ENCODE results near the gene GCNT2.

GCNT2 gene

DNA sequence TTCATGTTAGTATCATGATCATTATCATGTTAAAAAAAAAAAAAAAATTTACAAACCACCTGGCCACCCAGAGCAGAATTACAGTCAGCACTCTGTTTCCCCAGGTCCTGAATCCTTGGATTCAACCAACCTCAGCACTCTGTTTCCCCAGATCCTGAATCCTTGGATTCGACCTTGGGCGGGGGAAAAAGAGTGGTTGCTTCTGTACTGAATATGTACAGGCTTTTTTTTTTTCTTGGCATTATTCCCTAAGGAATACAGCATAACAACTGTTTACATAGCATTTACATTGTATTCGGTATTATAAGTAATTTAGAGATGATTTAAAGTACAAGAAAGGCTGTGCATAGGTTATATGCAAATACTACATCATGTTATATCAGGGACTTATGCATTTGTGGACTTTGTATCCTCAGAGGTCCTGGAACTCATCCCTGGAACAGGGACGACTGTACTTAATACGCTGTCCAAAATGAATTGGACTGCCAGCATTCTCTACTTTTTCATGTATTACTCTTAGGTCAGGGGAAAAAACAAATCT, 31.2 kb downstream of the GCNT2 start:
- Mint-ChIP-seq H3K4me3 (no peak overlapping the region), H3K9me3 (no peaks in the 10 kb centered on the region), H3K27ac (no peak overlapping the region), H3K27me3 (peaks cover 4% of the 10 kb centered on the region), H3K4me1 (ENCODE audit: low read depth) (no peaks in the 10 kb centered on the region), H3K36me3 (ENCODE audit: low read depth) (peaks cover 4% of the 10 kb centered on the region)

DNA sequence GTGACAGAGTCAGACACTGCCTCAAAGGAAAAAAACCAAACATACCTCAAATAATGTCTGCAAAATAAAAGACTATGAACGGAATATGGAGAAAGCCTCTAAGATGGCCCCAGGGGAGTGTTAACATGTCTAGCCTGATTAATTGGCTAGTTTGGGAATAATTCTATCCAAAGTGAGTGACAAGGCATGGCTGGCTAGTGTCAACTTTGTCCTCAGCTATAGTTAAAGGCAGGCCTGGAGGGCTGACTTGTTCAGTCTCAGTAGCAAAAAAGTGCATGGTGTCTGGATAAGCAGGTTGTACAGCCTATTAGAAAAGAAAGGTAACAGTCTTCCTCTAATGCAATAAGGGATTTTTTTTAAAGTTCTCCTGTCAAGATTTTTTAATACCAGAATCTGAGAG, 32.7 kb downstream of the GCNT2 start:
- Mint-ChIP-seq H3K9me3 (no peaks in the 10 kb centered on the region), H3K4me1 (ENCODE audit: low read depth) (no peaks in the 10 kb centered on the region), H3K4me3 (no peak overlapping the region), H3K27ac (no peak overlapping the region), H3K27me3 (peaks cover 4% of the 10 kb centered on the region), H3K36me3 (ENCODE audit: low read depth) (peaks cover 4% of the 10 kb centered on the region)

DNA sequence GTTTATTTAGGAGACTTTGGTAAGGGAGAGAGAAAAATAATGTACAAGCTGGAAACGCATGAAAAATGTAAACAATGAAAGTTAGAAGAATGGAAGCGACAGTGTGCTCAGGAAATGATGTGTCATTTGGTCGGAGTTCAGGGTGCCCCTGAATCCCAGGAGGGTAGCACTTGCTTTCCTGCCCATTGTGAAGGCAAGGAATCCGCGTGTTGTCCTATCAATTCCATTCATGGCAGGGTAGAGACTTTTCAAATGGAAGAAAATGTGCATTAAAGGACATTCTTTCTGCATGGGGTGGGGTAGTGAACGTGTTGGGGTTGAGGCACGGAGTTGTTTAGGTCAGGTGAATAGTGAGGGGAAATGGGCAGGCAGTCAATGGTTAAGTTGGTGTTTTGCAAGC, 33.7 kb downstream of the GCNT2 start:
- Mint-ChIP-seq H3K4me1 (ENCODE audit: low read depth) (no peaks in the 10 kb centered on the region), H3K27me3 (peaks cover 4% of the 10 kb centered on the region), H3K36me3 (ENCODE audit: low read depth) (no peaks in the 10 kb centered on the region), H3K4me3 (no peak overlapping the region), H3K27ac (no peak overlapping the region), H3K9me3 (no peaks in the 10 kb centered on the region)

DNA sequence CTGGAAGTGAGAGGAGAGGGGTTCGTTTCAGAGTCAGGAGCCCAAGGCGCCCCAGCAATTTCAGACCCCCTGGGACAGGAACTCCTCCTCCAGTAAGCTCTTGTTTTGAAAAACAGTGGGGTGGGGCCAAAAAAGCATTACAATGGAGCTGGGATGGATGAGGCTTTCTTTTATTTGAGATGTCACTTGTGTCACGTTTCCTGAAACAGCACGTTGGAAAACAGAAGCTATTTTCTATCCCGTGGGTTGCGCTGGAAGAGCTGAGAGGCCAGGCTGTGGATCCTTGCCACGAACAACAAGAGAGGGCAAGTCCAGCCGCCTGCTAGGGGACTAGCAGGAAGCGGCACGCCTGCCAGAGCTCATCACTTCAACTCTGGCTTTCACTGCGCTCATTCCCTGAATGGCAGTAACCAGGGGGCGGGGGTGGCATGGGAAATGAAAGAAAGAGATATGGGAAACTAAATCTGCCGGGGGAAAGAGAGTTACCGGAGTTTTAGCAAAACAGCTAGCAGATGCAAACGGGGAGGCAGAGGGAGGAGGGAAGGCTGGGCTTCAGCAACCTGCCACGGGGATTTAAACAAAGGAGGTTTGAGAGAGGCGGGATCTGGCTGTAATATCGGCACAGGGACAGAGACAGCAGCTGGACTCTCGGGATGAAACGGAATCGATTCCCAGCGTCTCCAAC, 34.6 kb downstream of the GCNT2 start:
- no peaks in the 10 kb centered on the region for H3K36me3 Mint-ChIP-seq (ENCODE audit: low read depth)
- no peaks in the 10 kb centered on the region for H3K4me1 Mint-ChIP-seq (ENCODE audit: low read depth)
- H3K27ac Mint-ChIP-seq = no peak overlapping the region
- H3K9me3 Mint-ChIP-seq = no peaks in the 10 kb centered on the region
- H3K4me3 Mint-ChIP-seq = no peak overlapping the region
- H3K27me3 Mint-ChIP-seq = peaks cover 4% of the 10 kb centered on the region

DNA sequence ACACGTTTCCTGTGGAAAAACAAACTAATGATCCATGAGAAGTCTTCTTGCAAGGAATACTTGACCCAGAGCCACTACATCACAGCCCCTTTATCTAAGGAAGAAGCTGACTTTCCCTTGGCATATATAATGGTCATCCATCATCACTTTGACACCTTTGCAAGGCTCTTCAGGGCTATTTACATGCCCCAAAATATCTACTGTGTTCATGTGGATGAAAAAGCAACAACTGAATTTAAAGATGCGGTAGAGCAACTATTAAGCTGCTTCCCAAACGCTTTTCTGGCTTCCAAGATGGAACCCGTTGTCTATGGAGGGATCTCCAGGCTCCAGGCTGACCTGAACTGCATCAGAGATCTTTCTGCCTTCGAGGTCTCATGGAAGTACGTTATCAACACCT, 35.4 kb downstream of the GCNT2 start:
- no peaks in the 10 kb centered on the region for H3K4me1 Mint-ChIP-seq (ENCODE audit: low read depth)
- no peak overlapping the region for H3K27ac Mint-ChIP-seq
- no peak overlapping the region for H3K4me3 Mint-ChIP-seq
- no peaks in the 10 kb centered on the region for H3K36me3 Mint-ChIP-seq (ENCODE audit: low read depth)
- no peaks in the 10 kb centered on the region for H3K9me3 Mint-ChIP-seq
- peaks cover 4% of the 10 kb centered on the region for H3K27me3 Mint-ChIP-seq

DNA sequence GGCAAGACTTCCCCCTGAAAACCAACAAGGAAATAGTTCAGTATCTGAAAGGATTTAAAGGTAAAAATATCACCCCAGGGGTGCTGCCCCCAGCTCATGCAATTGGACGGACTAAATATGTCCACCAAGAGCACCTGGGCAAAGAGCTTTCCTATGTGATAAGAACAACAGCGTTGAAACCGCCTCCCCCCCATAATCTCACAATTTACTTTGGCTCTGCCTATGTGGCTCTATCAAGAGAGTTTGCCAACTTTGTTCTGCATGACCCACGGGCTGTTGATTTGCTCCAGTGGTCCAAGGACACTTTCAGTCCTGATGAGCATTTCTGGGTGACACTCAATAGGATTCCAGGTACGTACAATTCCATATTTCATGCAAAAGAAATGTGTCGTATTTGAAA, 35.8 kb downstream of the GCNT2 start:
- H3K27ac Mint-ChIP-seq = no peak overlapping the region
- no peak overlapping the region for H3K4me3 Mint-ChIP-seq
- H3K27me3 Mint-ChIP-seq = peaks cover 4% of the 10 kb centered on the region
- H3K36me3 Mint-ChIP-seq (ENCODE audit: low read depth) = no peaks in the 10 kb centered on the region
- no peaks in the 10 kb centered on the region for H3K9me3 Mint-ChIP-seq
- no peaks in the 10 kb centered on the region for H3K4me1 Mint-ChIP-seq (ENCODE audit: low read depth)

DNA sequence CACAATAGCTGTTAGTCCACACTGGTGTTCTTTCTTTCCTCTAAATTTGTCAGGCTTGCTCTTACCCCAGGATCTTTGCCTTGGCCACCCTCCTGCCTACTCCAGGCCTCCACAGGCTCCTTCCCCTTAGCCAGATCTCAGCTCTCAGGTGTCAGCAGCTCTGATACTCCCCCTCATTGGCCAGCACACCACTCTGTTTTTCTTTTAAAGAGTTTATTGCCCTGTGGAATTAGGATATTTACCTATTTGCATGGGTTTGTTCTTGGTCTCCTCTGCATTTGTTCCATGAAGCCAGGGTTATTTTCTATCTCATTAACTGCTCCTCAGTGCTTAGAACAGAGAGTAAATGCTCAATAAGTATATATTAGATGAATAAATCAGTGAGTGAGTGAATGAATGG, 36.8 kb downstream of the GCNT2 start:
- H3K36me3 Mint-ChIP-seq (ENCODE audit: low read depth) = no peaks in the 10 kb centered on the region
- no peak overlapping the region for H3K27ac Mint-ChIP-seq
- H3K9me3 Mint-ChIP-seq = no peaks in the 10 kb centered on the region
- H3K27me3 Mint-ChIP-seq = peaks cover 4% of the 10 kb centered on the region
- no peaks in the 10 kb centered on the region for H3K4me1 Mint-ChIP-seq (ENCODE audit: low read depth)
- no peak overlapping the region for H3K4me3 Mint-ChIP-seq

DNA sequence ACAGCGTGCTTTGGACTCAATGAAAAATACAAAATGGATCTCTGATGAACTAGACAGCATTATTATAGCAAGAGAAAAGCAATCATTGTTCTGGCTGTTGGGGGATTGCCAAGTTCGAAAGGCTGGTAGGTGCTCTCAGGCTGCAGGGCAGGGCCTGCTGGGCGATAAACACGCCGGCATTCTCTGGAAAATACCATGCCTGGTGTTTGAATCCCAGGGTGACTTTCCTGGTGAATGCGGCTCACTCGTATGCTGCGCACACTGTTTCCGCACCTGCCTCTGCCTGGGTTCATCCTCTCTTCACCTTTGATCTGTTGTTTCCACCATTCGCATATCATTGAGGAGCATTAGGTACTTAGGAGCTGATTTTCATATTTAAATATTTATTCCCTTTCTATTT, 37.4 kb downstream of the GCNT2 start:
- no peaks in the 10 kb centered on the region for H3K36me3 Mint-ChIP-seq (ENCODE audit: low read depth)
- no peaks in the 10 kb centered on the region for H3K9me3 Mint-ChIP-seq
- H3K4me1 Mint-ChIP-seq (ENCODE audit: low read depth) = no peaks in the 10 kb centered on the region
- peaks cover 4% of the 10 kb centered on the region for H3K27me3 Mint-ChIP-seq
- no peak overlapping the region for H3K4me3 Mint-ChIP-seq
- no peak overlapping the region for H3K27ac Mint-ChIP-seq

DNA sequence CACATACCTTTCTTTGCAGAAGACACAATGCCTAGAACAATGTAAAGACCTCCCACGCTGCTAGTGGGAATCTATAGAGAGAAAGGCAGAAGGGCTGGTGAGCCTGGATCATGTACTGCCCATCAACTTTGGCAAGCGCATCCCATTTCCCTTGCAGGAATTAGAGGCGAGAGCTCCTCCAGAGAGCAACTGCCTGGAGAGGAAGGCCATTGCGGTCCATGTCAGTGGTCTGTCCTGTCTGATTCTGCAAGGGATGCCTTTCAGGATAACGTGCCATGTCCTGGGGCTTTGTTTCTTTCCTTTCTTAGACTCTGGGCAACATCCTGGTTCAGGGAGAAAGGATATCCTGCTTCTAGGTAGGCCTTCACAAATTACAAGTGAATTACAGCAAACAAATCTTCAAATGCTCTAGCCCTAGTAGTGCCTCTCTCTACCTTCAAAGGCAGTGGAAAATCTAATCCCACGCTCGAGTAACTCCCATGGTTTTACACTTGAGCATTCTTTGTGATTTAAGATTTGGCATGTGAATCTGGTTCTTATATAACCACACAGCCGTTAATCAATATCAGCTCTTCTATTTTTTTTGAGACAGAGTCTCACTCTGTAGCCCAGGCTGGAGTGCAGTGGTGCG, 38.5 kb downstream of the GCNT2 start:
- H3K27ac Mint-ChIP-seq = no peak overlapping the region
- no peak overlapping the region for H3K4me3 Mint-ChIP-seq
- no peaks in the 10 kb centered on the region for H3K9me3 Mint-ChIP-seq
- no peaks in the 10 kb centered on the region for H3K36me3 Mint-ChIP-seq (ENCODE audit: low read depth)
- peaks cover 2% of the 10 kb centered on the region for H3K27me3 Mint-ChIP-seq
- no peaks in the 10 kb centered on the region for H3K4me1 Mint-ChIP-seq (ENCODE audit: low read depth)

DNA sequence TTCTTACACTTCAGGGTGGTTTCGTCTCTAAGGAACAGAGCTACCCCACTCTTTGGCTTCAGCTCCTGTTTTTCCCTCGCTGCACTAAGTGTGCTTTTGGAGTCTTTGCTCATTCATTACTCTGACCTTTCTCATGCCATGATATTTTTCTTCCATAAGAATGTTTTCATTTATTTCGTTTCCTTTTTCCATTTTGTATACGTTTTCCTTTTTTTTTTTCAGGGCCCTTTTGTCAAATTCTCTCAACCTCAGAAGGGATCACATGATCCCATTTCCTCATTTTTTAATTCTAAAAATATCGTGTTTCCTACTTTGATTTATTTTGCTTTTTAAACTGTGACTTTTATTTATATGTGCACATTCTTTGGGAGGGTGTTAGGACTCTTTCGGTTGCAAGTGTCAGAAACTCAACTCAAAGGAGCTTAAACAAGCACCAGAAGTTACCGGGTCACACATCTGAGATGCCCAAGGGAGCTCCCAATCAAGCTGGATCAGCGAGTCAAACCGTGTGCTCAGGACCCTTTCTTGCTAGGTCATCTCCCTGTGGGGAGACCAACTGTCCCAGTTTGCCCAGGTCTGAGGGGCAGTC, 40.6 kb downstream of the GCNT2 start:
- Mint-ChIP-seq H3K4me3 (no peak overlapping the region), H3K4me1 (ENCODE audit: low read depth) (no peaks in the 10 kb centered on the region), H3K9me3 (no peaks in the 10 kb centered on the region), H3K27ac (no peak overlapping the region), H3K27me3 (no peaks in the 10 kb centered on the region), H3K36me3 (ENCODE audit: low read depth) (no peaks in the 10 kb centered on the region)

DNA sequence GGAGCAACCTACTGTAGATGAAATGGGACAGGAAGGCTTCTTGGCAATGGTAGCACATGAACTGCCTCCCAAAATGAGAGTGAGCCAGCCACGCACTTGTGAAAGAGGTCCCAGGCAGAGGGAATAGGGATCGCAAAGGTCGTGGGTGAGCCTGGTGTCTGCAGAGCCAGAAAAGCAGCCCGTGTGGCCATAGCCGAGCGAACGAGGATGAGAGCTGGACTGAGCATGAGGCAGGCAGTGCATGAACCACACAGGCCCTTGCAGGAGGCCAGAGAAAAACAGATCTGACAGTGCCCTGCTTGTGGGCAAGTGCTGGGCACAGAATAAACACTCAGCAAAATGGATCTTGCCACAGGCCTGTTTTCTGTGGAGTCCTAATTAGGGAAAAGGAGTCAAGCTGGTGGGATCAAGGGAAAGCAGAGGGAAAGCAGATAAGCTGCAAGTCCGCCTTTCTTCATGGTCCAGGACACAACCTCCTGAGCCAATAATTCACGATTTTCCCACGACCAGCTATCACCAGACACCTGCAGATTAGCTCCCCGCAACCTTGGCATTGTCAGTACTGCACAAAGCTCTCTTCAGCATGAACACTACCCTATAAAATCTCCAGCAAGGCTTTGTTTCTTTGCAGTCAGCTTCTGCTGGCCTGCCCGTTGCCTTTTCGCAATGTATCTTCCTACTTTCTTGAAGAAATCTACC, 44.0 kb downstream of the GCNT2 start:
- H3K27me3 Mint-ChIP-seq = no peaks in the 10 kb centered on the region
- peaks cover 9% of the 10 kb centered on the region for H3K9me3 Mint-ChIP-seq
- no peak overlapping the region for H3K4me3 Mint-ChIP-seq
- no peak overlapping the region for H3K27ac Mint-ChIP-seq
- no peaks in the 10 kb centered on the region for H3K4me1 Mint-ChIP-seq (ENCODE audit: low read depth)
- H3K36me3 Mint-ChIP-seq (ENCODE audit: low read depth) = no peaks in the 10 kb centered on the region

DNA sequence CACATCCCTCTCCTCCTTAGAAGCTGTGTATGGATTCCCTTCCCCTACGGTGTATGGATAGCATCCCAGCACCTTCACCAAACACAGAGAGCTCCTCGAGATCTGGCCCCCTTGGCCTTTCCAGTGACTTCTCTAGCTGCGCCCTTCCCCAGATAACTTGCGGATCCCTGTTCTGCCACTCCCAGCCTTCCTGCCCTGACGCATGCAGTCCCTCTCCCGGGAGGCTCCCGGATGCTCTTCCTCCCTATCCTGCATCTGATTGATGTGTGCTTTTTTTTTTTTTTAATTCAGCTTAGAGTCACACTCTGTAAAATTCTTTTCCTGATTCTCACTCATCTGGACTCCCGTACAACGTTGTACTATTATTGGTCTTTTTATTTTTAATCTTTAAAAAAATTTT, 44.8 kb downstream of the GCNT2 start:
- Mint-ChIP-seq H3K9me3 (peaks cover 9% of the 10 kb centered on the region), H3K36me3 (ENCODE audit: low read depth) (no peaks in the 10 kb centered on the region), H3K27me3 (no peaks in the 10 kb centered on the region), H3K27ac (no peak overlapping the region), H3K4me1 (ENCODE audit: low read depth) (no peaks in the 10 kb centered on the region), H3K4me3 (no peak overlapping the region)

DNA sequence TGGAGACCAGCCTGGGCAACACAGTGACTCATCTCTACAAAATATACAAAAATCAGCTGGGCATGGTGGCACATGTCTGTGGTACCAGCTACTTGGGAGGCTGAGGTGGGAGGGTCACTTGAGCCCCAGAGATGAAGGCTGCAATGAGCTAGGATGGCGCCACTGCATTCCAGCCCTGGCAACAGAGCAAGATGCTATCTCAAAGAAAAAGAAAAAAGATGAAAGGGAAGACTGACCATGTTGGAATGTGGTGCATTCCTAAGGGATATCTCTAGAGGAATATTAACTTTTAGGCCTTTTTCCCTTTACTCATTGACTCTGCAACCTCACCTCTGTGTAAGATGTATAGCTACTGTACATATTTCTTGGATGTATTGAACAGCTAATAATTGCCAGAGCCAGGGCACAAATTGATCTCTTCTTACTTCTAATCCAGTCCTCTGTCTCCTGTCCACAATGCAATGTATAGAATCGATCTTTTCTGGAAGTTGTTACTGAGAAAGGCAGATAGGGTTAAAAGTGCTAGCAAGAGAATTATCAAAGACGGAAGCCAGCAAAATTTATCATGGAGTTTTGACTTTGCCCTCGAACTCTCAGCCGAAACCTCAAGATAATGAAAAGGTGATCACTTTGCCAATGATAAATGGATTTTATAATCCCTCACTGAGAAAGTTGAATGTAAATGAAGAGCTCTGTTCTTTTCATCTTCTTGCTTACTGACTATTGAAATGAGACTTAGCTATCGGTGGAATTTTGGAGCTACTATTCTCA, 46.3 kb downstream of the GCNT2 start:
- Mint-ChIP-seq H3K27ac (no peak overlapping the region), H3K36me3 (ENCODE audit: low read depth) (no peaks in the 10 kb centered on the region), H3K27me3 (no peaks in the 10 kb centered on the region), H3K4me3 (no peak overlapping the region), H3K4me1 (ENCODE audit: low read depth) (no peaks in the 10 kb centered on the region), H3K9me3 (peaks cover 9% of the 10 kb centered on the region)

DNA sequence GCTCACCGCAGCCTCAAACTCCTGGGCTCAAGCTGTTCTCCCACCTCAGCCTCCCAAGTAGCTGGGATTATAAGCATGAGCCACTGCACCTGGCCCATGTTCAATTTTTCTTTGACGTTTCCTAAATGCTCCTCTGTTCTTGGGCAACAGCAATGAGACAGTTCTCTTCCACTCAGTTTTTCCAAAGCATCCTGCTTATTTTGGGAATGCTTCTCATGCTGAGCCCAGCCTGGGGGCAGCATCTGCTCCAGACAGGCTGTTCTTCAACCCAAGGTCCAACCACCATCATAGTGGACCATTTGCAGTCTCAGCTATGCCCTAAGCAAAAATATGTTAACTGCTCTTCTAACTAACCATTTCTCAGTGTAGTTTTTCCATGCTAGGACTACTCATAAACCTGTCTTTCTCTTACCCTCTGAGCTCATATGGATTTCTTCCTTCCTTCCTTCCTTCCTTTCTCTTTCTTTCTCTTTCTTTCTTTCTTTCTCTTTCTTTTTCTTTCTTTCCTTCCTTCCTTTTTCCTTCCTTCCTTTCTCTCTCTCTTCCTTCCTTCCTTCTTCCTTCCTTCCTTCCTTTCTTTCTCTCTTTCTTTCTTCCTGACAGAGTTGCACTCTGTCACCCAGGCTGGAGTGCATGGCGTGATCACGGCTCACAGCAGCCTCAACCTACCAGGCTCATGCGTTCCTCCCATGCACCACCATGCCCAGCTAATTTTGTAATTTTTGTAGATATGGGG, 48.4 kb downstream of the GCNT2 start:
- Mint-ChIP-seq H3K4me3 (no peak overlapping the region), H3K27me3 (no peaks in the 10 kb centered on the region), H3K27ac (no peak overlapping the region), H3K36me3 (ENCODE audit: low read depth) (no peaks in the 10 kb centered on the region), H3K4me1 (ENCODE audit: low read depth) (no peaks in the 10 kb centered on the region), H3K9me3 (peaks cover 9% of the 10 kb centered on the region)

All from stimulated activated naive CD8-positive, alpha-beta T cell treated with anti-CD3 and anti-CD28 coated beads, Interleukin-15, Interleukin-2, amounts not matched to agents 100 ng/mL and 50 ng/mL, for 24 hours (primary cell).